ENCODE results near the gene MLXIPL.

Gene MLXIPL

GRCh38 chr7:73646785-73647724, 22.7 kb upstream of the MLXIPL start:
- Histone ChIP-seq H3K4me1 (ENCODE audit: control insufficient read depth in 1 of 2, insufficient read depth in 2 of 2, low read length in 2 of 2) (peaks cover 12 to 18% of the 10 kb centered on the region in 2 donors), H3K27me3 (ENCODE audit: control insufficient read depth in 1 of 2, insufficient read depth in 2 of 2, low read length in 2 of 2) (peaks cover 6 to 12% of the 10 kb centered on the region in 2 donors), H3K27ac (ENCODE audit: low read depth, low read length) (no peak overlapping the region), H3K9ac (ENCODE audit: low read depth in 1 of 2, low read length in 2 of 2) (peak overlapping the region; percentile 29 to 38), H3K36me3 (ENCODE audit: control insufficient read depth in 1 of 2, insufficient read depth in 2 of 2, low read length in 2 of 2) (no peaks in the 10 kb centered on the region), H3K4me3 (ENCODE audit: low read depth in 1 of 2, low read length in 2 of 2) (peak overlapping the region; percentile 13 to 49), H3K9me3 (ENCODE audit: control insufficient read depth in 1 of 2, low read length in 2 of 2) (peaks cover 0 to 1% of the 10 kb centered on the region in 2 donors)

- H3K27me3 ChIP-seq (ENCODE audit: control insufficient read depth in 1 of 2, insufficient read depth in 2 of 2, low read length in 2 of 2) = peaks cover 6 to 12% of the 10 kb centered on the region in 2 donors
- no peak overlapping the region for H3K27ac ChIP-seq (ENCODE audit: low read depth, low read length)
- no peaks in the 10 kb centered on the region for H3K36me3 ChIP-seq (ENCODE audit: control insufficient read depth in 1 of 2, insufficient read depth in 2 of 2, low read length in 2 of 2)
- H3K9ac ChIP-seq (ENCODE audit: low read depth in 1 of 2, low read length in 2 of 2) = no peak overlapping the region
- H3K4me3 ChIP-seq (ENCODE audit: low read depth in 1 of 2, low read length in 2 of 2) = no peak overlapping the region
- peaks cover 0 to 10% of the 10 kb centered on the region in 2 donors for H3K9me3 ChIP-seq (ENCODE audit: control insufficient read depth in 1 of 2, low read length in 2 of 2)
- H3K4me1 ChIP-seq (ENCODE audit: control insufficient read depth in 1 of 2, insufficient read depth in 2 of 2, low read length in 2 of 2) = peaks cover 12 to 18% of the 10 kb centered on the region in 2 donors
These were observed 21.4 kb upstream of the MLXIPL start for GRCh38 chr7:73645643-73646174.

- Histone ChIP-seq H3K27me3 (ENCODE audit: control insufficient read depth in 1 of 2, insufficient read depth in 2 of 2, low read length in 2 of 2) (peaks cover 6 to 12% of the 10 kb centered on the region in 2 donors), H3K9me3 (ENCODE audit: control insufficient read depth in 1 of 2, low read length in 2 of 2) (peaks cover 0 to 10% of the 10 kb centered on the region in 2 donors), H3K4me3 (ENCODE audit: low read depth in 1 of 2, low read length in 2 of 2) (no peak overlapping the region), H3K4me1 (ENCODE audit: control insufficient read depth in 1 of 2, insufficient read depth in 2 of 2, low read length in 2 of 2) (peaks cover 12 to 18% of the 10 kb centered on the region in 2 donors), H3K9ac (ENCODE audit: low read depth in 1 of 2, low read length in 2 of 2) (no peak overlapping the region), H3K27ac (ENCODE audit: low read depth, low read length) (no peak overlapping the region), H3K36me3 (ENCODE audit: control insufficient read depth in 1 of 2, insufficient read depth in 2 of 2, low read length in 2 of 2) (no peaks in the 10 kb centered on the region)
These were observed 20.5 kb upstream of the MLXIPL start for GRCh38 chr7:73644688-73645286.

- Histone ChIP-seq H3K9me3 (ENCODE audit: control insufficient read depth in 1 of 2, low read length in 2 of 2) (peaks cover 0 to 10% of the 10 kb centered on the region in 2 donors), H3K4me1 (ENCODE audit: control insufficient read depth in 1 of 2, insufficient read depth in 2 of 2, low read length in 2 of 2) (peaks cover 5 to 18% of the 10 kb centered on the region in 2 donors), H3K9ac (ENCODE audit: low read depth in 1 of 2, low read length in 2 of 2) (no peak overlapping the region), H3K27ac (ENCODE audit: low read depth, low read length) (no peak overlapping the region), H3K36me3 (ENCODE audit: control insufficient read depth in 1 of 2, insufficient read depth in 2 of 2, low read length in 2 of 2) (no peaks in the 10 kb centered on the region), H3K27me3 (ENCODE audit: control insufficient read depth in 1 of 2, insufficient read depth in 2 of 2, low read length in 2 of 2) (peaks cover 4 to 6% of the 10 kb centered on the region in 2 donors), H3K4me3 (ENCODE audit: low read depth in 1 of 2, low read length in 2 of 2) (no peak overlapping the region)
These were observed 18.5 kb upstream of the MLXIPL start for GRCh38 chr7:73642834-73643233.

- Histone ChIP-seq H3K27me3 (ENCODE audit: control insufficient read depth in 1 of 2, insufficient read depth in 2 of 2, low read length in 2 of 2) (no peaks in the 10 kb centered on the region), H3K4me1 (ENCODE audit: control insufficient read depth in 1 of 2, insufficient read depth in 2 of 2, low read length in 2 of 2) (no peaks in the 10 kb centered on the region), H3K27ac (ENCODE audit: low read depth, low read length) (no peak overlapping the region), H3K4me3 (ENCODE audit: low read depth in 1 of 2, low read length in 2 of 2) (no peak overlapping the region), H3K36me3 (ENCODE audit: control insufficient read depth in 1 of 2, insufficient read depth in 2 of 2, low read length in 2 of 2) (no peaks in the 10 kb centered on the region), H3K9me3 (ENCODE audit: control insufficient read depth in 1 of 2, low read length in 2 of 2) (peaks cover 0 to 10% of the 10 kb centered on the region in 2 donors), H3K9ac (ENCODE audit: low read depth in 1 of 2, low read length in 2 of 2) (no peak overlapping the region)
These were observed 14.6 kb upstream of the MLXIPL start for GRCh38 chr7:73638911-73639310.

- Histone ChIP-seq H3K4me3 (ENCODE audit: low read depth in 1 of 2, low read length in 2 of 2) (no peak overlapping the region), H3K9ac (ENCODE audit: low read depth in 1 of 2, low read length in 2 of 2) (no peak overlapping the region), H3K27ac (ENCODE audit: low read depth, low read length) (no peak overlapping the region), H3K4me1 (ENCODE audit: control insufficient read depth in 1 of 2, insufficient read depth in 2 of 2, low read length in 2 of 2) (no peaks in the 10 kb centered on the region), H3K9me3 (ENCODE audit: control insufficient read depth in 1 of 2, low read length in 2 of 2) (no peaks in the 10 kb centered on the region), H3K36me3 (ENCODE audit: control insufficient read depth in 1 of 2, insufficient read depth in 2 of 2, low read length in 2 of 2) (no peaks in the 10 kb centered on the region), H3K27me3 (ENCODE audit: control insufficient read depth in 1 of 2, insufficient read depth in 2 of 2, low read length in 2 of 2) (no peaks in the 10 kb centered on the region)
These were observed 11.3 kb upstream of the MLXIPL start for GRCh38 chr7:73635428-73636200.

GRCh38 chr7:73633844-73634243, 9.5 kb upstream of the MLXIPL start:
- Histone ChIP-seq H3K4me1 (ENCODE audit: control insufficient read depth in 1 of 2, insufficient read depth in 2 of 2, low read length in 2 of 2) (no peaks in the 10 kb centered on the region), H3K9me3 (ENCODE audit: control insufficient read depth in 1 of 2, low read length in 2 of 2) (no peaks in the 10 kb centered on the region), H3K4me3 (ENCODE audit: low read depth in 1 of 2, low read length in 2 of 2) (no peak overlapping the region), H3K27me3 (ENCODE audit: control insufficient read depth in 1 of 2, insufficient read depth in 2 of 2, low read length in 2 of 2) (no peaks in the 10 kb centered on the region), H3K9ac (ENCODE audit: low read depth in 1 of 2, low read length in 2 of 2) (no peak overlapping the region), H3K27ac (ENCODE audit: low read depth, low read length) (no peak overlapping the region), H3K36me3 (ENCODE audit: control insufficient read depth in 1 of 2, insufficient read depth in 2 of 2, low read length in 2 of 2) (no peaks in the 10 kb centered on the region)

- Histone ChIP-seq H3K27ac (ENCODE audit: low read depth, low read length) (no peak overlapping the region), H3K36me3 (ENCODE audit: control insufficient read depth in 1 of 2, insufficient read depth in 2 of 2, low read length in 2 of 2) (no peaks in the 10 kb centered on the region), H3K9me3 (ENCODE audit: control insufficient read depth in 1 of 2, low read length in 2 of 2) (no peaks in the 10 kb centered on the region), H3K4me1 (ENCODE audit: control insufficient read depth in 1 of 2, insufficient read depth in 2 of 2, low read length in 2 of 2) (no peaks in the 10 kb centered on the region), H3K4me3 (ENCODE audit: low read depth in 1 of 2, low read length in 2 of 2) (no peak overlapping the region), H3K9ac (ENCODE audit: low read depth in 1 of 2, low read length in 2 of 2) (no peak overlapping the region), H3K27me3 (ENCODE audit: control insufficient read depth in 1 of 2, insufficient read depth in 2 of 2, low read length in 2 of 2) (peaks cover 1% of the 10 kb centered on the region in 2 donors)
These were observed 9.0 kb upstream of the MLXIPL start for GRCh38 chr7:73633323-73633722.

GRCh38 chr7:73631558-73631957, 7.2 kb upstream of the MLXIPL start:
- no peak overlapping the region for H3K27ac ChIP-seq (ENCODE audit: low read depth, low read length)
- H3K9me3 ChIP-seq (ENCODE audit: control insufficient read depth in 1 of 2, low read length in 2 of 2) = no peaks in the 10 kb centered on the region
- no peak overlapping the region for H3K4me3 ChIP-seq (ENCODE audit: low read depth in 1 of 2, low read length in 2 of 2)
- H3K9ac ChIP-seq (ENCODE audit: low read depth in 1 of 2, low read length in 2 of 2) = no peak overlapping the region
- no peaks in the 10 kb centered on the region for H3K36me3 ChIP-seq (ENCODE audit: control insufficient read depth in 1 of 2, insufficient read depth in 2 of 2, low read length in 2 of 2)
- H3K4me1 ChIP-seq (ENCODE audit: control insufficient read depth in 1 of 2, insufficient read depth in 2 of 2, low read length in 2 of 2) = no peaks in the 10 kb centered on the region
- peaks cover 5 to 12% of the 10 kb centered on the region in 2 donors for H3K27me3 ChIP-seq (ENCODE audit: control insufficient read depth in 1 of 2, insufficient read depth in 2 of 2, low read length in 2 of 2)
